Ovary (tissue), 9 donors: Measurements from ENCODE around the gene IFITM2. TPM values are rescaled to one million over a fixed set of nuclear protein-coding genes. Genes with fewer than 3 reads are reported as not detected.
"Not testable (repeated sequence)": the region's sequence is repeated elsewhere in the genome, so short reads cannot be mapped to it uniquely, and the experiment has no call there.

Source experiments
- DNase-seq, 5 donors: peaks; one replicate each; pipeline ENCODE4 v3.0.0-alpha.2; 2019 to 2020
- H3K27ac ChIP-seq, 2 donors: fragments of 200-600 bp; one replicate each; pipeline versions ENCODE4 v1.5.1 to v1.8.0; 2019 to 2022
- H3K27me3 ChIP-seq: fragments of 200-600 bp; one replicate; pipeline ENCODE4 v1.8.0; 2022
- H3K36me3 ChIP-seq: fragments of 200-600 bp; sonication (generic); one replicate; pipeline ENCODE4 v1.5.1; 2019
- H3K4me1 ChIP-seq: one replicate; pipeline ENCODE4 v1.8.1; 2013; ENCODE audit warnings: mild to moderate bottlenecking, moderate library complexity; ENCODE audit not compliant: insufficient read depth
- H3K4me3 ChIP-seq: fragments of 200-600 bp; sonication (generic); one replicate; pipeline ENCODE4 v1.5.1; 2017
- H3K9me3 ChIP-seq, 2 donors: fragments of 200-600 bp in 1 of 2; sonication (generic) in 1 of 2; one replicate each; pipeline versions ENCODE4 v1.5.1 to v1.8.1; 2013 to 2019; ENCODE audit warnings: mild to moderate bottlenecking in 1 of 2, moderate library complexity in 1 of 2
- CTCF ChIP-seq, 3 donors: fragments of 450-650 bp in 2 of 3; fragments of 200-600 bp in 1 of 3; IDR thresholded peaks; one replicate each; pipeline versions ENCODE4 v1.5.1 to v1.8.0; 2016 to 2022; ENCODE audit warnings: antibody characterized with exemption in 3 of 3, mild to moderate bottlenecking in 1 of 3
- EP300 ChIP-seq: sonication (generic); formaldehyde crosslinking; IDR thresholded peaks from one replicate; pipeline ENCODE4 v1.6.1; 2017; ENCODE audit warnings: antibody characterized with exemption
- POLR2A ChIP-seq: fragments of 450-650 bp; IDR thresholded peaks from one replicate; pipeline ENCODE4 v1.6.1; 2017; ENCODE audit warnings: antibody characterized with exemption, mild to moderate bottlenecking, moderate library complexity
- WGBS, 3 donors: extraction: QIAGEN DNeasy Blood & Tissue Kit in 1 of 3; methylation state at CpG; one replicate each; pipeline versions ENCODE4 v1.1.5 to v1.1.7; 2013 to 2017; 5-methylcytosine and 5-hydroxymethylcytosine counted together
- intact Hi-C, 4 donors: fragments of 100-400 bp; cut with DNase I; formaldehyde crosslinking; loops; one replicate each; pipeline versions ENCODE4 v1.11.0 to v1.15.1; 2022 to 2023
- polyA plus RNA-seq, 2 donors: library from polyadenylated mRNA; stranded (reverse); fragments of 200-250 nt in 1 of 2; fragments of 350-450 nt in 1 of 2; fragmentation: Illumina TruSeq in 1 of 2; extraction: RNeasy Lipid Tissue Mini Kit (QIAGEN cat#74804) in 1 of 2; gene quantifications; one replicate each; pipeline ENCODE4 v1.2.3, GENCODE V29; 2013 to 2014
- total RNA-seq, 7 donors: library from RNA; depleted of rRNA in 2 of 7; stranded (reverse); fragments of >200 nt in 2 of 7; fragmentation: NEBNext Ultra II Directional in 3 of 7; extraction: Animal tissue kit (Norgen Biotek cat#: 25700) in 3 of 7; gene quantifications; one replicate each; pipeline versions ENCODE4 v1.1.0 to v1.2.4, GENCODE V29; 2016 to 2023
- donor health status: DM: no; HTN: no; CAD: no; lungs with moderate emphysema.
- donor health status: DM: no; HTN: no; CAD: no.
- donor health status: Bipolar disorder and iron deficiency.
- donor health status: DM: yes; HTN: yes; CAD: no.
- donor health status: DM: no; HTN: no; CAD: no.
- donor health status: DM: yes; HTN: yes; CAD: no.

IFITM2 gene
- total and polyA plus RNA-seq, 9 donors = 207 to 1,149 (median 546) TPM

- peaks cover 18% of the 10 kb centered on the region for H3K4me1 ChIP-seq
These were observed 2.5 kb downstream of the IFITM2 start for GRCh38 chr11:309979-310572.

GRCh38 chr11:311013-311748 is 3.6 kb downstream of the IFITM2 start:
- Histone ChIP-seq H3K4me1 (peaks cover 19% of the 10 kb centered on the region), H3K4me3 (peak overlapping the region; percentile 37), H3K27ac (peak overlapping the region in 1 of 2 donors; percentile 88)
- H3K36me3 ChIP-seq, H3K9me3 ChIP-seq, intact Hi-C loops, H3K27me3 ChIP-seq, DNase-seq: not testable (repeated sequence)
- 1 to 4% (median 3%) methylated on average over 10 to 18 of the region's 71 CpGs for WGBS, 3 donors

More at GRCh38 chr11:309979-310572, 2.5 kb downstream of the IFITM2 start:
- H3K27me3 ChIP-seq, H3K36me3 ChIP-seq, H3K9me3 ChIP-seq: not testable (repeated sequence)
- 0 to 2% (median 1%) methylated on average over 2 to 5 of the region's 18 CpGs for WGBS, 3 donors
- DNase-seq = peak in 1 of 5 donors; percentile 38
- H3K27ac ChIP-seq = peak overlapping the region; percentile 9 to 92
- intact Hi-C loops = loop anchor here (5.0 to 10.0 kb wide), 4 partner anchors 47 to 137 kb away; partner anchors contain the start of genes BET1L (in 1 of the 4), PSMD13 (in 1 of the 4), RIC8A (in 1 of the 4) and SIRT3 (in 1 of the 4)
- H3K4me3 ChIP-seq = peak overlapping the region; percentile 46

GRCh38 chr11:312092-312816 is 4.6 kb downstream of the IFITM2 start:
- TF ChIP-seq POLR2A = no peak
- TF ChIP-seq EP300 = no peak
- TF ChIP-seq CTCF (IDR thresholded peaks at IDR 0.05) = no peak
- Histone ChIP-seq H3K4me1 (peaks cover 18% of the 10 kb centered on the region), H3K27me3 (no peaks in the 10 kb centered on the region), H3K9me3 (no peaks in the 10 kb centered on the region), H3K36me3 (no peaks in the 10 kb centered on the region), H3K4me3 (peak overlapping the region; percentile 37), H3K27ac (peak overlapping the region; percentile 79 to 88)
- WGBS, 3 donors = 19 to 29% (median 22%) methylated on average over 14 of the region's 14 CpGs
- intact Hi-C loops = loop anchor here in 1 of 4 donors (2.0 kb wide), 1 partner anchor 43 kb away; no protein-coding TSS in a partner anchor
- DNase-seq = no peak

GRCh38 chr11:313304-313786 is 5.7 kb downstream of the IFITM2 start:
- intact Hi-C loops = loop anchor here in 1 of 4 donors (2.0 kb wide), 1 partner anchor 41 kb away; no protein-coding TSS in a partner anchor
- H3K9me3 ChIP-seq = no peaks in the 10 kb centered on the region
- no peaks in the 10 kb centered on the region for H3K36me3 ChIP-seq
- peak overlapping the region; percentile 76 for H3K4me3 ChIP-seq
- WGBS, 3 donors = 32 to 45% (median 42%) methylated on average over 8 of the region's 8 CpGs
- H3K4me1 ChIP-seq = peaks cover 20% of the 10 kb centered on the region
- no peaks in the 10 kb centered on the region for H3K27me3 ChIP-seq
- DNase-seq = peak in 1 of 5 donors; percentile 60
- TF ChIP-seq CTCF (IDR thresholded peaks at IDR 0.05) = no peak
- no peak for TF ChIP-seq EP300
- TF ChIP-seq POLR2A = no peak
- peak overlapping the region; percentile 79 to 88 for H3K27ac ChIP-seq
